ENCODE data around the gene PVALB.

PVALB gene

GRCh38 chr22:36846271-36846670 lies 29.4 kb upstream of the PVALB start:
- DNase-seq: no peak

- no peak for DNase-seq
These were observed 23.3 kb upstream of the PVALB start for GRCh38 chr22:36840106-36840505.

- DNase-seq: no peak
These were observed 22.7 kb upstream of the PVALB start for GRCh38 chr22:36839356-36840073.

GRCh38 chr22:36838119-36839030 lies 21.5 kb upstream of the PVALB start:
- DNase-seq: no peak

- DNase-seq: no peak
These were observed 19.1 kb upstream of the PVALB start for GRCh38 chr22:36835903-36836302.

GRCh38 chr22:36833073-36833472 lies 16.2 kb upstream of the PVALB start:
- peak; percentile 80 for DNase-seq

- DNase-seq: peak; percentile 71
These were observed 14.9 kb upstream of the PVALB start for GRCh38 chr22:36831717-36832116.

GRCh38 chr22:36831206-36831605 lies 14.4 kb upstream of the PVALB start:
- peak; percentile 34 for DNase-seq

GRCh38 chr22:36830601-36831000 lies 13.8 kb upstream of the PVALB start:
- DNase-seq: no peak

GRCh38 chr22:36829370-36830002 lies 12.7 kb upstream of the PVALB start:
- DNase-seq: no peak

GRCh38 chr22:36828815-36829214 lies 12.0 kb upstream of the PVALB start:
- DNase-seq: no peak

GRCh38 chr22:36826262-36826661 lies 9.4 kb upstream of the PVALB start:
- no peak for DNase-seq

- no peak for DNase-seq
These were observed 7.8 kb upstream of the PVALB start for GRCh38 chr22:36824655-36825054.

GRCh38 chr22:36823186-36823839 lies 6.5 kb upstream of the PVALB start:
- DNase-seq: no peak

- no peak for DNase-seq
These were observed 5.7 kb upstream of the PVALB start for GRCh38 chr22:36822581-36822980.

GRCh38 chr22:36819112-36819511 lies 2.3 kb upstream of the PVALB start:
- DNase-seq: no peak

GRCh38 chr22:36818010-36818642 lies 1.3 kb upstream of the PVALB start:
- DNase-seq: no peak

- DNase-seq: no peak
These were observed 652 bp upstream of the PVALB start for GRCh38 chr22:36817525-36817848.

- DNase-seq: no peak
These were observed 548 bp downstream of the PVALB start for GRCh38 chr22:36816339-36816635.

- no peak for DNase-seq
These were observed 1.1 kb downstream of the PVALB start for GRCh38 chr22:36815558-36816338.

- DNase-seq: no peak
These were observed 2.0 kb downstream of the PVALB start for GRCh38 chr22:36814801-36815200.

All from inflammatory macrophage treated with lipopolysaccharide for 4 hours (primary cell).